Stimulated activated CD4-positive, alpha-beta T cell treated with anti-CD3 and anti-CD28 coated beads, Interleukin-15, amount 100 ng/mL, for 1 hour (primary cell): ENCODE measurements around the gene EYA2.

Experiments used
- DNase-seq, 2 donors: peaks; one replicate each; pipeline ENCODE4 v3.0.0-alpha.2; 2020; ENCODE audit warnings: low read depth in 1 of 2, low spot score in 1 of 2

Gene EYA2

GRCh38 chr20:47220161-47220582 is 325.5 kb downstream of the EYA2 start:
- peak; percentile 7 to 40 for DNase-seq

GRCh38 chr20:47221036-47221625 is 326.5 kb downstream of the EYA2 start:
- no peak for DNase-seq

- DNase-seq = no peak
Observed at GRCh38 chr20:47222468-47223119, 328.0 kb downstream of the EYA2 start.

GRCh38 chr20:47223896-47224295 is 329.3 kb downstream of the EYA2 start:
- no peak for DNase-seq

- no peak for DNase-seq
Observed at GRCh38 chr20:47224300-47224791, 329.7 kb downstream of the EYA2 start.

- DNase-seq = no peak
Observed at GRCh38 chr20:47224857-47225256, 330.2 kb downstream of the EYA2 start.

GRCh38 chr20:47225458-47225857 is 330.8 kb downstream of the EYA2 start:
- no peak for DNase-seq

GRCh38 chr20:47227119-47227518 is 332.5 kb downstream of the EYA2 start:
- no peak for DNase-seq

GRCh38 chr20:47227576-47227975 is 332.9 kb downstream of the EYA2 start:
- no peak for DNase-seq

- DNase-seq = no peak
Observed at GRCh38 chr20:47228654-47229053, 334.0 kb downstream of the EYA2 start.

GRCh38 chr20:47230811-47231256 is 336.2 kb downstream of the EYA2 start:
- no peak for DNase-seq

- DNase-seq = no peak
Observed at GRCh38 chr20:47231382-47232039, 336.9 kb downstream of the EYA2 start.

- no peak for DNase-seq
Observed at GRCh38 chr20:47232518-47232917, 337.9 kb downstream of the EYA2 start.

- no peak for DNase-seq
Observed at GRCh38 chr20:47233333-47234188, 338.9 kb downstream of the EYA2 start.

GRCh38 chr20:47235111-47235510 is 340.5 kb downstream of the EYA2 start:
- no peak for DNase-seq

- DNase-seq = no peak
Observed at GRCh38 chr20:47235853-47236638, 341.4 kb downstream of the EYA2 start.

- DNase-seq = no peak
Observed at GRCh38 chr20:47236639-47236900, 341.9 kb downstream of the EYA2 start.

- no peak for DNase-seq
Observed at GRCh38 chr20:47237715-47238114, 343.1 kb downstream of the EYA2 start.
